Measurements from ENCODE around the gene NQO2.
"Not testable (repeated sequence)": the region's sequence is repeated elsewhere in the genome, so short reads cannot be mapped to it uniquely, and the experiment has no call there.

The NQO2 gene

DNA sequence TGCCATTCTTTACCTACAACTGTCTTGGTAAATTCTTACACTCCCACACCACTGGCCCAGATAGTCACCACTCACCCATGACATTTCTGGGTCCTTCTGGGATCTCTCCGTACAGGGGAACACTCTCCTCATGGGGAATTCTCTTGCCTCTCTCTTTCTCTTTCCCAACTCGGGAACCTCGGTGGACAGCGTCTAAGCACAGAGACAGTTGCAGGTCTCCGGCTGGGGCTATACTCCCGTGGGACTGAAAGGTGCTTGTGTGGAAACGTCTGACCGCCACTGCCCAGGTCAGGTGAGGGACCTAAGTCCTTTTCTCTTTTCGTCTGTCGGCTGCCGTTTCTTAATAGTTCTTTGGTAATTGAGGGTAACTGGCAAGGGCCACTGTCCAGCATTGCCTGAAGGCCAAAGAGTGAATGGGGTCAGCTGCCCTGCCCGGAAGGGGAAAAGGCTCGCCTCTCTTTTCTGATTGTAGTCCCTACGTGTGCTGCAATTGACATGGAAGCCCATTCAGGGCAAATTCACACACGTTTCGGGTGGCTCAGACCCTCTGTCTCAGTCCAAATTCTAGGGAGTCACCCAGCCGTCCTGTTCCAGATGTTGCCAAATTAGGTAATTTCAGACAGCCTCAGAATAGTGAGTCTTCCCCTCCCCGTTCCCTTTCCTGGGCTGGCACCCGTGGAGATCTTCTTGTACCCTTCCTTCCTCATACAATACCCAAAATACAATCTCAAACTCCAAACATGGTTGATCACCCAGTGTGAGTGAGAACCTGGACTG lies 37.4 kb downstream of the NQO2 start:
- DNase-seq (ENCODE audit: low read depth in 3 of 3, low spot score in 1 of 3), result no peak

DNA sequence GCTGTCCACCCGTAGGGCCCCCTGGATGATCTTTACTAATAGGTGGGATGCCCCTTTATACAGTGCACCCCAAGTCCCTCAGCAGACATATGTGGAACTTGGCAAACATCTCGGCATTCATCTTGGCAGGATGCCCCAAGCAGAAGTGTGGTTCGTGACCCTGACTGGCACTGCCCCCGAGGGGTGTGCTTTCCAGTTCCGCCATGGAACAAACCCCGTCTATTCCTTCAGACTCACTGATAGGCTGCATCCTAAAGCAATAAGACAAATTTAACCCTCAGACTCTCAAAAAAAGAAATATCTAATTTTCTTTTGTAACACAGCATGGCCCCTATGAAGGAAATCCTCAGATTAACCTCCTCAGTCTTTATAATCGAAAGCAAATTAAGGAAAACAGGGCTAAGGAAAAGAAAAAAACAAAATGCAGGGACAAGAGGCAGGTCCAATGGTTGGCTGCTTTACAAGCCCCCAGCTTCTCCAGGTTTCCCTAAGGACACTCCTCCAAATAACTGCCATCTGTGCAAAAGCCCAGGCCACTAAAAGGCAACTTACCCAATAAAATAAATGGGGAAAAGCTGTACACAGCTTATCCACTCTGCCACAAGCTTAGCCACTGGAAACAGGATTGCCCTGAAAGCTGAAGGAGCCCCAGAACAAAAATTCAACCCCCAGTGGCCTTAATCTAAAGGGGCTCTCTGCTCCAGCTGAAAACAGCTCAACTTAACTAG lies 38.1 kb downstream of the NQO2 start:
- no peak for DNase-seq (ENCODE audit: low read depth in 3 of 3, low spot score in 1 of 3)

DNA sequence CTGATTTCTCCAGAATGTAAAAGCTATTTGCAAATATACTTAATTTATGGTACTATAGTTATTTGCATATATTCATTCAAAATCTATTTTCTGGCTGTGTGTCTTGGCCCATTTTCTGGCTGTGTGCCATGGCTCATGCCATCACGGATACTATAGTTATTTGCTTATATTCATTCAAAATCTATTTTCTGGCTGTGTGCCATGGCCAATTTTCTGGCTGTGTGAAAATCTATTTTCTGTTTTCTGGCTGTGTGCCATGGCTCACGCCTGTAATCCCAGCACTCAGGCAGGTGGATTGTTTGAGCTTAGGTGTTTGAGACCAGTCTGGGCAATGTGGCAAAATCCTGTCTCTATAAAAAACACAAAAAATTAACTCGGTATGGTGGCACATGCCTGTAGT lies 39.7 kb downstream of the NQO2 start:
- no peak for DNase-seq (ENCODE audit: low read depth in 3 of 3, low spot score in 1 of 3)

DNA sequence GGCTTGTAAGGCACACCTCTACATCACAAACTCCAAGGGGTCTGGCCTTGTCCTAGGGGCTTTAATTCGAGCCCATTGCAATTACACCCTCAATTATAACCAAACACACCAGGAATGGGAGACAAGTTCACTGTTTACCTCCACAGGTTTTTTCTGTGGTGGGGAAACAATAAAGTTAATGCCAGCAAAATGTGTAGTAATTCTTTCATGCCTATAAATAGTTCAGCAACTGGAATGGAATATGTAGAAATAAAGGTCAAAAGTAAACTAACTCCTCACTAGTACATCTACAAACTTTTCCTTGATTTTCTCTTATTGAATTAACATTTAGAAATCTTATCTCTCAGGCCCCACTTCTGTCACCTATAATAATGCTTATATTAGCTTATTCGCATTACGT lies 41.5 kb downstream of the NQO2 start:
- no peak for DNase-seq (ENCODE audit: low read depth in 3 of 3, low spot score in 1 of 3)

DNA sequence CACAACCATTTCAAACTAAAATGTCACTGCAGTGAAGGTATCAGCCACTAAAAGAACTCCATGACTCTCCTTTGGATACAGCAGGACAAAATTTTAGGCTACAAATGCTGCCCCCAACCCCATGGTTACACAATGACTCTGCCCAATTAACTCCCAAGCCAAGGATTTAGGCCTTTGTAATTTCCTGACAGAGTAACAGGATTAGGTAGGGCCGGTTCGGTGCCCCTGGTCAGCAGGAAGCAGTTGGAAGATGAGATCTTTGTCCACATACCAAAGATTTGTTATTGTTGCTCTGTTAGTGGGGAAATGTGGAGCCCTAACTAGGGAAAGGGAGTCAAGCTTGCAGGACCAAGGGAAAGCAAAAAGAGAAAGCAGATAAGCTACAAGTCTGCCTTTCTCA lies 41.9 kb downstream of the NQO2 start:
- DNase-seq (ENCODE audit: low read depth in 3 of 3, low spot score in 1 of 3), result no peak

DNA sequence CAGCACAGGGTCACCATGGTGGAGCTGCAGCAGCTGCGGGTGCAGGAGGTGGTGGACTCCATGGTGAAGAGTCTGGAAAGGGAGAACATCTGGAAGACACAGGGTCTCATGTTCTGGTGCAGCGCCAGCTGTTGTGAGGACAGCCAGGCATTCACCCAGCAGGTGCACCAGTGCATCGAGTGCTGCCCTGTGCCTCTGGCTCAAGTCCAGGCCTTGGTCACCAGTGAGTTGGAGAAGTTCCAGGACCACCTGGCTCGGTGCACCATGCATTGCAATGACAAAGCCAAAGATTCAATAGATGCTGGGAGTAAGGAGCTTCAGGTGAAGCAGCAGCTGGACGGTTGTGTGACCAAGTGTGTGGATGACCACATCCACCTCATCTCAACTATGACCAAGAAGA lies 45.7 kb downstream of the NQO2 start:
- no peak for DNase-seq (ENCODE audit: low read depth in 3 of 3, low spot score in 1 of 3)

DNA sequence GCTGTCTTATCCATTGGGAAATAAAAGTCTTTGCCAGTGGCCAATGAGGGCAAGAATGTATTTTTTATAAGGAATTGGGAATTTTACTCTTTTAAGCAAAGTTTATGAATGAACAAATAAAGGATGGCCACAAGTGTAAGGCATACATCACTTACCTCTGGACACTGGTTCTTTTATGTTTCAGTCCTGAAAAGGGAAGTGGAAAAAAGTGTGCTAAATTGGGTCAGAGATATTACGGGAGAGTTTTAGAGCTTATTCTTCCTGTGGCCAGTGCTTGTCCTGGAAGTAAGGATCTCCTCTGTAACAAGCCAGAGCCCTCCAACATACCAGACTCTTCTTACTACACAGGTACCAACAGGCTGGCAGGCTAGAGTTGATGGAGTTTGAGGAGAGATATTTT lies 46.1 kb downstream of the NQO2 start:
- DNase-seq (ENCODE audit: low read depth in 3 of 3, low spot score in 1 of 3), result no peak

DNA sequence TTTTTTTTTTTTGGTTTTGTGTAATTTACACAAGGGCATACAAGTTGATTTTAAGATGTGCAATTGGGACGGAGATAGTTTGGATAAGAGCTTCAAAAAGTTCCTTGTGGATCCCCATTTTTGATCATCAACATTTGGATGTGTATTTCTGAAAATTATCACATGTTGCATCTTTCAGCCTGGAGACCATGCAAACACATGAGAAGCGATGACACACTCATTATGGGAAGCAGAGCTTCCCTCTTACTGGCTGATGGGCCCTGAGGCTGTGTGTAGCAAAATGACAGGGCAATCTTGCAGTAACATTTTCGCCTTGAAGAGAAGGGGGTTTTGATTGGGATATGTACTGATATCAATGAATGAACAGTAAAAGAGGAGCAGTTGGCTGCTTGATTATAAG lies 46.6 kb downstream of the NQO2 start:
- DNase-seq (ENCODE audit: low read depth in 3 of 3, low spot score in 1 of 3), result no peak

DNA sequence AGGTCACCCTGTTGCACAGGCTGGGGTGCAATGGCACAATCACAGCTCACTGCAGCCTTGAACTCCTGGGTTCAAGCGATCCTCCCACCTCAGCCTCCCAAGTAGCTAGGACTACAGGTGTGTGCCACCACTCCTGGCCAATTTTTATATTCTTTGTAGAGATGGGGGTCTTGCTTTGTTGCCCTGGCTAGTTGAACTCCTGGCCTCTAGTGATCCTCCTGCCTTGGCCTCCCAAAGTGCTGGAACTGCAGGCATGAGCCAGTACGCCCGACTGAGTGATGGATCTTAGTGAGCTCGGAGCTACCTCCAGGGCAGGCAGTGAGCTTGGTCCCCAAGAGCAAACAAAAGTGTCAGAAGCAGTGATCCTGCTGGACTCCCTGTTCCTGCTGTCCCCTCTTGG lies 48.3 kb downstream of the NQO2 start:
- not testable (repeated sequence) for DNase-seq (ENCODE audit: low read depth in 3 of 3, low spot score in 1 of 3)

DNA sequence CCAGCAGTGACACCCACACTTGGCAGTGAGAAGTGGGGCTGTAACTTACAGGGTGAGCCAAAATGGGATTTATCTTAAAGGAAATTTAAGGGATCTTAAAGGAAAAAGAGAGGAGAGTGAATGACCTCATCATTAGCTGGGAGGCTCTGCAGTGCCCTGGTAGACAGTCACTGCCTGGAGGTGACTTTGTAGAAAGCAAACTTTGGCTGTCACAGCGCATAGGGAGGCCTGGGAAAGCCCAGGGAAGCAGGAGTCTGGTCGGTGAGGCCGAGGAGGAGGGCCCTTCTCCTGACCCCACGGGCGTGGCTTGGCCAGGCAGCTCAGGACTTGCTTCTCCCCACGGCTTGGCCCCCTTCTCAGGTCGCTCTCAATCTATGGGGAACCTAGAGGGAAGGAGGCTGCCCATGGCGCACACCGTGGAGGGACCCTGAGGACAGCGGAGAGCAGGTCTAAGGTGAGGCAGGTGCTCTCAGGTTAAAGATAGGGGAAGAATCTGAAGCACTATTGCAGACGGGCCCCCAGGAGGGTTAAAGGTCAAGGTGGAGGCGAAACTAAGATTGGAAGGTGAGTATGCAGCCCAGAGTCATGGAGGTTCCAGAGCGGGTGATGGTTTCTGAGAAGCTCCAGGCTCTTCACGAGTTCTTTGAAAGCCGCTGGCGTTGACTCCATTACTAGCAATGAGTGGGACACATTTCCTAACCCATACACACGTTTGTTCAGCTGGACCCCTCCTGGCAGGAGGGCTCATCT lies 53.0 kb downstream of the NQO2 start:
- no peak for DNase-seq (ENCODE audit: low read depth in 3 of 3, low spot score in 1 of 3)

DNA sequence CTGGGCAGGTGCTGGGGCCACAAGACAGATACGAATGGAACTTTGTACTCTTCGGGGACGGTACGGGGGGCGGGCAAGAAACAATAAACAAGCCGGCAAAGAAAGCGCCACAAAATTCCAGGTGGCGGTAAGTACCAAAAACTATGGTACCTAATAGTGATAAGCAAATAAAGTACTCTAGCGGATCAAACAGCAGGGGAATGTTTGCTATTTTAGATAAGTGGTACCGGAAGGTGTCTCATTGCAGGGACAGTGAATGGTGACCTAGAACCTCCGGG lies 53.5 kb downstream of the NQO2 start:
- DNase-seq (ENCODE audit: low read depth in 3 of 3, low spot score in 1 of 3), result no peak

DNA sequence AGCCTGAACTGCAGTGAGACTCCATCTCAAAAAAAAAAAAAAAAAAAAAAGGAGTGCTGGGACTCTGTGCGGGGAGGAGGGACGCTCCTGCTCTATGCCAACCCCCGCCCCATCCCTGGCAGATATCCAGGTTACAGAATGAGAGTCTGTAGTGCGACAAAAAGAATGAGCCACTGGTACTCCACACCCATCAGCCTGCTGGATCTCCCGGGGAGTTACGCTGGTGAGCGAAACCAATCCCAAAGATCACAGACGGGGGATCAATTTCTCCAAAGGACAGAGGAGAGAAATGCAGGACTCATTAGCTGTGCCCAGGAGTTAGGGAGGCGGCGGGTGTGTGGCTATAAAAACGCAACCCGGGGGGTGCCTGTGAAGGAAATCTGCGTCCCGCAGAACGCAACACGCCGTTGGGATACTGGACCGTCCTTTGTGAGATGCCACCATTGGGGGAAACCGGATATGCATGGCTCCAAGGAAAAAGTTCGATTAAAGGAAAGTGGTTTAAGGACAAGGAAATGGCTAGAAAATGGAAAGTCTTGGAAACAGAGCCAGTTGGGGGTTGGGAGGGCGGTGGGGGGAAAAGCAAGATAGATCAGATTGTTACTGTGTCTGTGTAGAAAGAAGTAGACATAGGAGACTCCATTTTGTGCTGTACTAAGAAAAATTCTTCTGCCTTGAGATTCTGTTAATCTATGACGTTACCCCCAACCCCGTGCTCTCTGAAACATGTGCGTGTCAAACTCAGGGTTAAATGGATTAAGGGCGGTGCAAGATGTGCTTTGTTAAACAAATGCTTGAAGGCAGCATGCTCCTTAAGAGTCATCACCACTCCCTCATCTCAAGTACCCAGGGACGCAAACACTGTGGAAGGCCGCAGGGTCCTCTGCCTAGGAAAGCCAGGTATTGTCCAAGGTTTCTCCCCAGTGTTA lies 54.8 kb downstream of the NQO2 start:
- DNase-seq (ENCODE audit: low read depth in 3 of 3, low spot score in 1 of 3), result not testable (repeated sequence)

DNA sequence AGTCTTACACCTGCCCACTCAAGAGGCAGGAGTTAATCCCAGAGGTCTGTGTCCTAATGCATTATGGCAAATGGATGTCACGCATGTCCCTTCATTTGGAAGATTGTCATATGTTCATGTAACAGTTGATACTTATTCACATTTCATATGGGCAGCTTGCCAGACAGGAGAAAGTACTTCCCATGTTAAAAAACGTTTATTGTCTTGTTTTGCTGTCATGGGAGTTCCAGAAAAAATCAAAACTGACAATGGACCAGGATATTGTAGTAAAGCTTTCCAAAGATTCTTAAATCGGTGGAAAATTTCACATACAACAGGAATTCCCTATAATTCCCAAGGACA lies 55.4 kb downstream of the NQO2 start:
- not testable (repeated sequence) for DNase-seq (ENCODE audit: low read depth in 3 of 3, low spot score in 1 of 3)

DNA sequence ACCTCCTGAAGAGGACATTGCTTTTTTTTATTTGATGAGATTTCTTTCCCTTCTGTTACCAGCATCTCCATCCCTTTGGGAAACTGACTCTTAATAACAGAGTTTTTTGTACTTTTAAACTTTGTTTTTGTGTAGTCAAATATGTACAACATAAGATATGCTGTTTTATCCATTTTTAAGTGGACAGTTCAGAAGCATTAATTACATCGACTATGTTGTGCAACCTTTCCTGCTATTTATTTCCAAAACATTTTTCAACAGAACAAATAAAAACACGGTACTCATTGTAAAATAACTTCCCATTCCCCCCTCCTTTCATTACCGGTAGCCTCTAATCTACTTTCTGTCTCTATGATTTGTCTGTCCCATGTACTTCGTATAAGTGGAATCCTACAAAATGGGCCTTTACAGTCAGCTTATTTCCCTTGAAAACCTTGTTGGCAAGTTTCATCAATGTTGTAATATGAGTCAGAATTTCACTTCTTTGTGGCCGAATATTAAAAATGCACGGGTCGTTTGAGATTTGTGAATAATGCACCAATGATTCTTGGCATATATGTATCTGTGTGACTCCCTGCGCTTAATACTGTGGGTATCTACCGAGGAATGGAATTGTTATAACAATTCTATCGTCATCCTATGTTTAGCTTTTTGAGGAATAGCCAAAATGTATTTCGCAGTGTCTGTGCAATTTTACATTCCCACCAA lies 57.5 kb downstream of the NQO2 start:
- DNase-seq (ENCODE audit: low read depth in 3 of 3, low spot score in 1 of 3), result no peak

DNA sequence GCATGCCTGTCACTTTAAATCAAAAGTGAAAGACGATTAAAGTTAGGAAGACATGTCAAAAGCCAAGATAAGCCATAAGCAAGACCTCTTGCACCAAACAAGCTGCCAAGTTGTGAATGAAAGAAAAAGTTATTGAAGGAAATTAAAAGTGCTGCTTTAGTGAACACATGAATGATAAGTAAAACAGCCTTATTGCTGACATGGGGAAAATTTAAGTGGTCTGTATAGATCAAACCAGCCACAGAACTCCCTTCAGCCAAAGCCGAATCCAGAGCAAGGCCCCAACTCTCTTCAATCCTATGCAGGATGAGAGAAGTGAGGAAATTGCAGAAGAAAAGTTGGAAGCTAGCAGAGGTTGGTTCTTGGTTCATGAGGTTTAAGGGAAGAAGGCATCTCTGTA lies 59.3 kb downstream of the NQO2 start:
- DNase-seq (ENCODE audit: low read depth in 3 of 3, low spot score in 1 of 3), result no peak

DNA sequence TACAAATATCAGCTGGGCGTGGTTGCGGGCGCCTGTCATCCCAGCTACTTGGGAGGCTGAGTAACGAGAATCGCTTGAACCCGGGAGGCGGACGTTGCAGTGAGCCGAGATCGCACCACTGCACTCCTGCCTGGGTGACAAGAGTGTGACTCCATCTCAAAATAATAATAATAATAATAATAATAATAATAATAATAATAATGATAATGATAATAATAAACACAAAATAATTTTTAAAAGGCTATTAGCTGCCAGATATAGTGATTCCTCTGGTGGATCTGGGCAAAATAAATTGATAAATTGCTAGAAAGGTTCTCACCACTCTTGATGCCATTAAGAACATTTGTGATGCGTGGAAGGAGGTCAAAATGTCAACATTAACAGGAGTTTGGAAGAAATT lies 60.4 kb downstream of the NQO2 start:
- not testable (repeated sequence) for DNase-seq (ENCODE audit: low read depth in 3 of 3, low spot score in 1 of 3)

DNA sequence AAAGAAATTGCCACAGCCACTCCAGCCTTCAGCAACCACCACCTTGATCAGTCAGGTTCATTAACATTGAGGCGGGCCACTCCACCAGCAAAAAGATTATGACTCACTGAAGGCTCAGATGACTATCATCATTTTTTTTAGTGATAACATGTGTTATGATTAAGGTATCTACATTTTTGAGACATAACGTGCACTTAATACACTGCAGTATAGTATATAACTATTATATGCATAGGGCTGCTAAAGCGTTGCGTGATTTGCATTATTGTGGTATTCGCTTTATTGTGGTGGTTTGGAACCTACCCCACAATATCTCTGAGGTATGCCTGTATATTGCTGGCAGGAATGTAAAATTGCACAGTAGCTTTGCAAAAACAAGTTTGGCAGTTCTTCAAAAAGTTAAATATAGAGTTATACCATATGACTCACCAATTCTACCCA lies 61.8 kb downstream of the NQO2 start:
- no peak for DNase-seq (ENCODE audit: low read depth in 3 of 3, low spot score in 1 of 3)

DNA sequence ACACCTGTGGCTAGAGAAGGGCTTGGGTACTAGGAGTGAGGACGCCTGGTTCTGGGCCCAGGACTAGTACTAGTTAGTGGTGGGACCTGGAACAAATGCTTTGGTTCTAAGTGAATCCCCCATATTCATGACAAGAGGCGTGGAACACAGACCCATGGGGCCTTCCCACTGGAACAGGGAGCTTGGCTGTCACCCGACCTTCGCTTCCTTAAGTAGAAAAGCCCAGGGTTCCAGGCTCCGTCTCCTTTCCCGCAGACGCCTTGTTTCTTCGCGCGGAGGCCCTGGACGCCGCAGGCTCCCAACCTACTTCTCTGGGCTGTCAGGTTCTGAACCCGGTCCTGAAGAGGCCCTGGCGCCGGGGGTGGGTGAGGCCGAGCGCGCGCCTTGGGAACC lies 63.6 kb downstream of the NQO2 start:
- DNase-seq (ENCODE audit: low read depth in 3 of 3, low spot score in 1 of 3), result not testable (repeated sequence)

DNA sequence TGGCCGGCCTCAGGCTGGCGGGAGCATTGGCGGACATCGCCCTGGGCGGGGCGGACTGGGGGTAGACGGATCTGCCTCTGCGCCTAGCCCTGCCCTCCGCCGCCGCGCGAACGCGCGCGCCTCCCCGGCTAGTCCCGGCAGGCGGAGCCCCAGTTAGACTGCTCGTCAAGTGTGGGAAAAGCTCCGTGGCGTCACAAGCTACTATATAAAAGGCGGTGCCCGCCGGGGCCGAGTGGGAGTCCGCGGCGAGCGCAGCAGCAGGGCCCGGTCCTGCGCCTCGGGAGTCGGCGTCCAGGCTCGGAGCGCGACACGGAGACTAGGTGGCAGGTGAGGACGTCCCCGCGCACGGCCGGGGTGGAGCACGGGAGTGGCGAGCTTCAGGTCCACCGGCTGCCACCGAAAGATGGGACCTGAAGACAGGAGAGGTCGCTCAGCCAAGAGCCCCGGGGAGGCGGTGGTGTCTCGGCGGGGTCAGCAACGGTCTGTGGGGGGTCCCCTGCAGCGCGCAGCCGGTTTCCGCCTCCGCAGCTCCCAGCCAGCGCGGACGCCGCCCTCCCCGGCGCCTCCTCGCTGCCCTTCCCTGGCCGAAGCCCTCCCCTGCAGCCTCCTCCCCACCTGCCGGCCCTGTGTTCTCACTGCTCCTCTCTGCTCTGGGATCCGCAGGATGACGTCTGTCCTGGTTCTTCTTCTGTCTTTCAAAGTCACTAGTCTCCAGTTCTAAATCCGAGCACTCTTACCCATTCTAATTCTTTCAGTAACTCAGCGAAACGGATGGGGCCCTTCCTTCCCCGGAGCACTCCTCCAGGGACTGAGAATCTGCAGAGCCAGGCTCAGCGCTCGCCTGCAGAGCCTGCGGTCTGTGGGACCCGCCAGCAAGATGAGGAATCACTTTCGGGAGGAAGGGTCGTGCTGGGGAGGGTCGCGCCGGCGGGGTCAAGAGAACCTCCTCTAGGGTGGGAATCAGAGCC lies 64.3 kb downstream of the NQO2 start:
- peak; percentile 74 to 82 (median 80) for DNase-seq (ENCODE audit: low read depth in 3 of 3, low spot score in 1 of 3)
